Left lung (tissue), 10 donors: ENCODE results near the gene PRSS57. TPM values are rescaled to one million over a fixed set of nuclear protein-coding genes. Genes with fewer than 3 reads are reported as not detected.

Experiments
- ATAC-seq: fragments of 200-7000 bp; cut with Tn5 transposase; one replicate; pipeline ENCODE4 v1.9.1; 2020; ENCODE audit warnings: moderate library complexity
- DNase-seq, 4 donors: peaks; one replicate each; pipeline ENCODE4 v3.0.0-alpha.2; 2013 to 2020
- H3K27ac ChIP-seq, 2 donors: fragments of 200-600 bp; sonication (generic) in 1 of 2; one replicate each; pipeline versions ENCODE4 v1.5.0 to v1.8.0; 2020 to 2021
- H3K27me3 ChIP-seq, 2 donors: fragments of 200-600 bp; sonication (generic) in 1 of 2; one replicate each; pipeline versions ENCODE4 v1.5.0 to v1.8.0; 2020 to 2021
- H3K36me3 ChIP-seq, 2 donors: fragments of 200-600 bp; sonication (generic) in 1 of 2; one replicate each; pipeline versions ENCODE4 v1.5.0 to v1.8.0; 2020 to 2021
- H3K4me1 ChIP-seq, 2 donors: fragments of 200-600 bp; one replicate each; pipeline ENCODE4 v1.8.0; 2021
- H3K4me3 ChIP-seq, 2 donors: fragments of 200-600 bp; sonication (generic) in 1 of 2; one replicate each; pipeline versions ENCODE4 v1.5.0 to v1.8.0; 2020 to 2021; ENCODE audit warnings: mild to moderate bottlenecking in 1 of 2
- H3K9me3 ChIP-seq, 2 donors: fragments of 200-600 bp; sonication (generic) in 1 of 2; one replicate each; pipeline versions ENCODE4 v1.5.0 to v1.8.0; 2020 to 2021
- CTCF ChIP-seq, 2 donors: fragments of 200-600 bp; sonication (generic) in 1 of 2; IDR thresholded peaks; one replicate each; pipeline versions ENCODE4 v1.5.0 to v1.8.0; 2021; ENCODE audit warnings: antibody characterized with exemption in 2 of 2
- intact Hi-C, 2 donors: fragments of 100-400 bp; cut with DNase I; formaldehyde crosslinking; loops; one replicate each; pipeline versions ENCODE4 v1.11.2 to v1.14.2; 2022
- polyA plus RNA-seq, 6 donors: library from polyadenylated mRNA; unstranded; fragments of 120-200 nt; gene quantifications; one replicate each; pipeline ENCODE4 v1.2.1, GENCODE V29; 2013; ENCODE audit not compliant: insufficient read length in 6 of 6
- total RNA-seq, 2 donors: library from RNA; stranded (reverse); fragmentation: NEBNext Ultra II Directional; extraction: Animal tissue kit (Norgen Biotek cat#: 25700); gene quantifications; one replicate each; pipeline ENCODE4 v1.2.1, GENCODE V29; 2021
- donor health status: DM: no; HTN: yes; CAD: no.
- donor health status: DM: no; HTN: no; CAD: no.

The PRSS57 gene
- total and polyA plus RNA-seq, 8 donors, result 0.15 to 0.50 (median 0.29) TPM; not detected in 2

DNA sequence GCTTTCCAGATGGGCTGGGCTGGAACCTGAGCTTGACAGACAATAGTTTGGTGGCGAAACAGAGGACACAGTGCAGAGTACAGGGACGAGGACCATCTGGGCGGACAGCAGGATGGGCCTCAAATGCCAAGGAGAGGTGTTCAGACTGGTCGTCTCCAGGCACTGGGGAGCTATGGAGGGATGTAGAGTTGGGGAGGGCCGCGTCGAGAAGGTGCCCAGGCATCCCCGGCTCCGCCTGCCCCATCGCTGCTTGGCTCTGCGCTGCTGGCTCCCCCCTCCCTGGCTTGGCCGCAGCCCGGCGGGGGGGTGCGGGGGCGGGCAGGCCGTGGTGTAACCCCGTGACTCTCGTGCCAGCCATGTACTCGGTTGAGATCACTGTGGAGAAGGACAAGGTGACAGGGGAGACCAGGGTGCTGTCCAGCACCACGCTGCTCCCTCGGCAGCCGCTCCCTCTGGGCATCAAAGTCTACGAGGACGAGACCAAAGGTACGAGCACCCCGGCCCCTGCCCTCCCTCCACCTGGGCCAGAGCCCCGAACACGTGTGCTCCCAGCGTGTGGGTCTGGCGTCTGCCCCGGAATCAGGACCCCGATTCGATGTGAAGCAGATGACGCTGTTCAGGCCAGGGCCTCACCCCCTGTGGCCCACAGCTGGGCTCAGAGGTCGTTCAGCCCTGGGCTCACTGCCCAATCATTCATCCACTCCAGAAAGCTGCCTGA, 44.9 kb upstream of the PRSS57 start:
- H3K27me3 ChIP-seq, result no peaks in the 10 kb centered on the region
- TF ChIP-seq CTCF (IDR thresholded peaks at IDR 0.05), result no peak
- intact Hi-C loops, result loop anchor here in 1 of 2 donors (10.0 kb wide), 1 partner anchor 75 kb away; the partner anchor contains the start of gene RNF126
- H3K36me3 ChIP-seq, result no peaks in the 10 kb centered on the region
- ATAC-seq, result no peak
- DNase-seq, result no peak
- no peak overlapping the region for H3K4me3 ChIP-seq
- peaks cover 0 to 6% of the 10 kb centered on the region in 2 donors for H3K9me3 ChIP-seq
- no peak overlapping the region for H3K27ac ChIP-seq
- no peaks in the 10 kb centered on the region for H3K4me1 ChIP-seq

DNA sequence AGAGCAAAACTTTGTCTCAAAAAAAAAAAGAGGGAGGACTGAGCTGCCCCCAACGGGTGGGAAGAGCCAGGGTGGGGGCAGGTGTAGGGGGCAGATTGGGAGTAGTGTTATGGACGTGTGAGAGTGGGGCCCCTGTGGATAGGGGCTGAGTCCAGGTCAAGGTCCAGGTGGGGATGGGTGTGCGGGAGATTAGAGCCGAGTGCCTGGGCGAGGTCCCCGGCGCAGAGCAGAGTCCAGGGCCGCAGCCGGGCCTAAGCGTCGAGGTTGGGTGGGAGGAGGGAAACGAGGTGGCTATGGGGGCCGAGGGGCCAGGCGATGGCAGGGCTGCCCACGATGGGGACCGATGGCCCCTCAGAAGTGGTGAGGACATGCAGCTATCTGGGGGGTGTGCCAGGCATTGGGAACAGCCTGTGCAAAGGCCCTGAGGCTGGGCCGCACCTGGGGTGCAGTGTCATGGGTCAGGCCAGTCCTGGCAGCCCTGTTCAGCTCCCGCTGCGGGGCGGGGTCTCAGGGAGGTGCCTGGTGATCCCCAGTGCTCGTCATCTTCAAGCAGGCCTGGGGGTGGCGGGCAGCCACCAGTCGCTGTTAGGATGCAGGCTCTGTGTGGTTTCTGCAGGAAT, 43.4 kb upstream of the PRSS57 start:
- Histone ChIP-seq H3K4me3 (no peak overlapping the region), H3K4me1 (peaks cover 0 to 4% of the 10 kb centered on the region in 2 donors), H3K27me3 (no peaks in the 10 kb centered on the region), H3K9me3 (no peaks in the 10 kb centered on the region), H3K36me3 (no peaks in the 10 kb centered on the region), H3K27ac (no peak overlapping the region)
- DNase-seq, result peak in 1 of 4 donors; percentile 76
- intact Hi-C loops, result loop anchor here in 1 of 2 donors (10.0 kb wide), 1 partner anchor 74 kb away; the partner anchor contains the start of gene RNF126
- ATAC-seq, result no peak
- no peak for TF ChIP-seq CTCF (IDR thresholded peaks at IDR 0.05)

DNA sequence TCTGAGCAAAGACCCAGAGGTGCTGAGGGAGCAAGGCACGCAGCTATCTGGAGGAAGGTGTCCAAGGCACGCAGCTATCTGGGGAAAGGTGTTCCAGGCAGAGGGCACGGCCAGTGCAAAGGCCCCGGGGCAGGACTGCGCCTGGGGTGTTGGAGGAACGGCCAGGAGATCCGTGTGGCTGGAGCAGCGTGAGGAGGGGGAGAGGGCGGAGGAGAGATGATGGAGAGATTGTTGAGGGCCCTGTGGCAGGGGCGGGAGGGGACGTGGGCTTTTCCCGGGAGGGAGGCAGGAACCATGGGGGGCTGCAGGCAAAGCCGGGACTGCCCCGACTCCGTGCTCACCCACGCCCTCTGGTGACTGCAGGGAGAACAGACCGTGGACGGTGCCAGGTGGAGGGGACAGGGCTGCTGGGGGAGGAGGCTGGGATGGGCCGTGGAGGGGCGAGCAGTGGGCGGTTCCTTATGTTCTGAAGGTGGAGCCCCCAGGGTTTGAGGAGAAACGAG, 42.4 kb upstream of the PRSS57 start:
- peak; percentile 27 to 52 for TF ChIP-seq CTCF (IDR thresholded peaks at IDR 0.05)
- Histone ChIP-seq H3K36me3 (no peaks in the 10 kb centered on the region), H3K27ac (no peak overlapping the region), H3K9me3 (no peaks in the 10 kb centered on the region), H3K4me1 (peaks cover 0 to 7% of the 10 kb centered on the region in 2 donors), H3K4me3 (no peak overlapping the region), H3K27me3 (no peaks in the 10 kb centered on the region)
- ATAC-seq (peak; percentile 73), DNase-seq (peak in 1 of 4 donors; percentile 82)
- intact Hi-C loops, result loop anchor here in 1 of 2 donors (10.0 kb wide), 1 partner anchor 73 kb away; the partner anchor contains the start of gene RNF126

GRCh38 chr19:736125-736524, 40.9 kb upstream of the PRSS57 start:
- DNase-seq (no peak), ATAC-seq (no peak)
- no peak for TF ChIP-seq CTCF (IDR thresholded peaks at IDR 0.05)
- H3K9me3 ChIP-seq, result no peaks in the 10 kb centered on the region
- H3K27ac ChIP-seq, result no peak overlapping the region
- intact Hi-C loops, result loop anchor here in 1 of 2 donors (10.0 kb wide), 1 partner anchor 71 kb away; the partner anchor contains the start of gene RNF126
- no peaks in the 10 kb centered on the region for H3K36me3 ChIP-seq
- H3K27me3 ChIP-seq, result no peaks in the 10 kb centered on the region
- peaks cover 0 to 7% of the 10 kb centered on the region in 2 donors for H3K4me1 ChIP-seq
- no peak overlapping the region for H3K4me3 ChIP-seq

- DNase-seq (no peak), ATAC-seq (no peak)
- no peak for TF ChIP-seq CTCF (IDR thresholded peaks at IDR 0.05)
- no peak overlapping the region for H3K4me3 ChIP-seq
- no peaks in the 10 kb centered on the region for H3K27me3 ChIP-seq
- peaks cover 0 to 7% of the 10 kb centered on the region in 2 donors for H3K4me1 ChIP-seq
- no peaks in the 10 kb centered on the region for H3K36me3 ChIP-seq
- no peak overlapping the region for H3K27ac ChIP-seq
- intact Hi-C loops, result loop anchor here (2.0 to 10.0 kb wide), 2 partner anchors 70 kb away; partner anchors contain the start of gene RNF126 (in 1 of the 2)
- no peaks in the 10 kb centered on the region for H3K9me3 ChIP-seq
These were observed 39.5 kb upstream of the PRSS57 start for GRCh38 chr19:734716-735115.
